Gastroesophageal sphincter (tissue), 4 donors: Measurements from ENCODE around the gene EEFSEC. TPM values are rescaled to one million over a fixed set of nuclear protein-coding genes. Genes with fewer than 3 reads are reported as not detected.

ENCODE experiments used
- ATAC-seq: fragments of 150-250 bp; one replicate; pipeline ENCODE4 v1.9.1; 2016; ENCODE audit warnings: mild to moderate bottlenecking, moderate library complexity
- H3K27ac ChIP-seq, 4 donors: fragments of 200-600 bp; sonication (generic) in 3 of 4; 1 replicate in 3 of 4; 2 replicates in 1 of 4; pipeline ENCODE4 v1.5.1; 2016 to 2019
- H3K27me3 ChIP-seq: fragments of 200-600 bp; sonication (generic); one replicate; pipeline ENCODE4 v1.5.1; 2019
- H3K36me3 ChIP-seq, 2 donors: fragments of 200-600 bp; sonication (generic); one replicate each; pipeline ENCODE4 v1.5.1; 2019; ENCODE audit warnings: control low read depth in 1 of 2
- H3K4me1 ChIP-seq, 3 donors: fragments of 200-600 bp; sonication (generic); 1 replicate in 2 of 3; 2 replicates in 1 of 3; pipeline ENCODE4 v1.5.1; 2016 to 2019; ENCODE audit warnings: control low read depth in 2 of 3
- H3K4me3 ChIP-seq, 2 donors: fragments of 200-600 bp; sonication (generic); one replicate each; pipeline ENCODE4 v1.5.1; 2019; ENCODE audit warnings: mild to moderate bottlenecking in 1 of 2, moderate library complexity in 1 of 2
- H3K9me3 ChIP-seq, 3 donors: fragments of 200-600 bp; sonication (generic); one replicate each; pipeline ENCODE4 v1.5.1; 2017 to 2019; ENCODE audit warnings: control low read depth in 2 of 3
- CTCF ChIP-seq, 4 experiments: fragments of 200-600 bp in 2 of 4; fragments of 450-650 bp in 2 of 4; sonication (generic) in 1 of 4; IDR thresholded peaks; one replicate each; pipeline ENCODE4 v1.5.1; 2017 to 2019; ENCODE audit warnings: antibody characterized with exemption in 4 of 4, mild to moderate bottlenecking in 2 of 4, moderate library complexity in 2 of 4
- EP300 ChIP-seq: sonication (generic); formaldehyde crosslinking; IDR thresholded peaks from one replicate; pipeline ENCODE4 v1.6.1; 2017; ENCODE audit warnings: antibody characterized with exemption, mild to moderate bottlenecking
- POLR2A ChIP-seq, 2 donors: fragments of 450-650 bp; IDR thresholded peaks; one replicate each; pipeline ENCODE4 v1.6.1; 2017; ENCODE audit warnings: antibody characterized with exemption in 2 of 2, mild to moderate bottlenecking in 2 of 2, moderate library complexity in 1 of 2
- POLR2AphosphoS5 ChIP-seq: sonication (generic); formaldehyde crosslinking; IDR thresholded peaks from one replicate; pipeline ENCODE4 v1.6.1; 2017; ENCODE audit warnings: antibody characterized with exemption
- WGBS, 2 donors: methylation state at CpG; one replicate each; pipeline ENCODE4 v1.1.5; 2018; ENCODE audit warnings: low coverage in 1 of 2; 5-methylcytosine and 5-hydroxymethylcytosine counted together
- total RNA-seq, 4 donors: library from RNA; depleted of rRNA; stranded (reverse); fragments of >200 nt; gene quantifications; one replicate each; pipeline ENCODE4 v1.1.0, GENCODE V29; 2016

EEFSEC gene
- total RNA-seq, 4 donors from 2014 or later = 5.8 to 16.5 (median 11.4) TPM

GRCh38 chr3:128127236-128127635, 26.0 kb upstream of the EEFSEC start:
- H3K4me1 ChIP-seq = peaks cover 0 to 17% (median 10%) of the 10 kb centered on the region in 3 donors
- ATAC-seq = no peak
- TF ChIP-seq POLR2AphosphoS5 (no peak), POLR2A (IDR thresholded peaks at IDR 0.05) (no peak), EP300 (no peak), CTCF (IDR thresholded peaks at IDR 0.05) (no peak)
- peaks cover 0 to 5% (median 0%) of the 10 kb centered on the region in 3 donors for H3K9me3 ChIP-seq
- no peaks in the 10 kb centered on the region for H3K27me3 ChIP-seq
- no peak overlapping the region for H3K27ac ChIP-seq
- H3K4me3 ChIP-seq = no peak overlapping the region
- H3K36me3 ChIP-seq = no peaks in the 10 kb centered on the region
- 32 to 48% methylated on average over 2 of the region's 2 CpGs for WGBS, 2 donors

- no peaks in the 10 kb centered on the region for H3K27me3 ChIP-seq
- H3K36me3 ChIP-seq = no peaks in the 10 kb centered on the region
- ATAC-seq = no peak
- H3K4me1 ChIP-seq = peaks cover 0 to 6% (median 0%) of the 10 kb centered on the region in 3 donors
- no peak for TF ChIP-seq POLR2A (IDR thresholded peaks at IDR 0.05)
- TF ChIP-seq EP300 = no peak
- no peak for TF ChIP-seq POLR2AphosphoS5
- TF ChIP-seq CTCF (IDR thresholded peaks at IDR 0.05) = no peak
- WGBS, 2 donors = 0 to 80% methylated on average over 1 of the region's 1 CpG
- H3K27ac ChIP-seq = no peak overlapping the region
- no peak overlapping the region for H3K4me3 ChIP-seq
- peaks cover 0 to 6% (median 0%) of the 10 kb centered on the region in 3 donors for H3K9me3 ChIP-seq
These were observed 25.0 kb upstream of the EEFSEC start for GRCh38 chr3:128128251-128128650.

- 67 to 100% methylated on average over 1 of the region's 7 CpGs for WGBS, 2 donors
- Histone ChIP-seq H3K4me3 (no peak overlapping the region), H3K9me3 (peaks cover 0 to 6% (median 0%) of the 10 kb centered on the region in 3 donors), H3K27ac (no peak overlapping the region), H3K27me3 (peaks cover 4% of the 10 kb centered on the region), H3K36me3 (no peaks in the 10 kb centered on the region), H3K4me1 (no peaks in the 10 kb centered on the region)
- TF ChIP-seq CTCF (IDR thresholded peaks at IDR 0.05) = no peak
- no peak for TF ChIP-seq POLR2AphosphoS5
- no peak for TF ChIP-seq EP300
- no peak for TF ChIP-seq POLR2A (IDR thresholded peaks at IDR 0.05)
- ATAC-seq = no peak
These were observed 21.2 kb upstream of the EEFSEC start for GRCh38 chr3:128131897-128132646.

GRCh38 chr3:128133273-128133883, 19.9 kb upstream of the EEFSEC start:
- Histone ChIP-seq H3K27me3 (peaks cover 4% of the 10 kb centered on the region), H3K27ac (no peak overlapping the region), H3K9me3 (peaks cover 0 to 6% (median 0%) of the 10 kb centered on the region in 3 donors), H3K4me1 (no peaks in the 10 kb centered on the region), H3K36me3 (no peaks in the 10 kb centered on the region), H3K4me3 (no peak overlapping the region)
- WGBS, 2 donors = 25 to 34% methylated on average over 2 of the region's 3 CpGs
- ATAC-seq = no peak
- TF ChIP-seq POLR2AphosphoS5 (no peak), CTCF (IDR thresholded peaks at IDR 0.05) (peak in 3 of 4 experiments; percentile 28 to 46 (median 30))

GRCh38 chr3:128143496-128143895, 9.8 kb upstream of the EEFSEC start:
- Histone ChIP-seq H3K4me1 (no peaks in the 10 kb centered on the region), H3K9me3 (no peaks in the 10 kb centered on the region), H3K27me3 (no peaks in the 10 kb centered on the region), H3K27ac (no peak overlapping the region), H3K4me3 (no peak overlapping the region), H3K36me3 (no peaks in the 10 kb centered on the region)
- 80 to 89% methylated on average over 1 to 2 of the region's 4 CpGs for WGBS, 2 donors
- no peak for ATAC-seq
- TF ChIP-seq POLR2AphosphoS5 (no peak), EP300 (no peak)
